ENCODE measurements around the gene LYRM1.
"Not testable (repeated sequence)": the region's sequence is repeated elsewhere in the genome, so short reads cannot be mapped to it uniquely, and the experiment has no call there.

LYRM1 gene

DNA sequence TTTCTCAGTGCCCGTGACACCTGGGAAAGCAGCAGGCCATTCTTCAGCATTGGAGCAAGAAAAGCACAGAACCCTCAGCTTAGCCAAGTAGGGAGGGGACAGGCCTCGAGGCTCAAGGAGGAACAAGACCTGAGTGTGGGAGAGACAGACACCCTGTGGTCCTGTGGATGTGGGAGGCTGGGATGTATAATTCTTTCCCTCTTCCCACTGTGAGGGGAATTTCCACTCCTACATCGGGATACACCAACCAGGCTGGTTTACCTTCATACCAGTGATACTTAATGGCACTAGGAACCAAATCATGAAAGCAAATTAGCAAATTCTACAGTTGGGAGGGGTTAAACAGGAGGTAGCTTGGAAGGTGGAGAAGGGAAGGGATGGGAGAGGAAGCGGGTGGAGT lies 41.7 kb downstream of the LYRM1 start:
- Histone ChIP-seq H3K79me2 (ENCODE audit: control insufficient read depth, low read length) (no peaks in the 10 kb centered on the region), H3K4me3 (ENCODE audit: low read length) (no peak overlapping the region), H3F3A (ENCODE audit: control insufficient read depth, insufficient read depth) (no peaks in the 10 kb centered on the region), H3K4me2 (ENCODE audit: low read length) (no peak overlapping the region), H3K27me3 (ENCODE audit: control insufficient read depth, low read length) (peaks cover 4% of the 10 kb centered on the region; the same call in 1 of the 2 replicates), H3K9me3 (ENCODE audit: control insufficient read depth, insufficient read depth, low read length) (no peaks in the 10 kb centered on the region), H4K20me1 (ENCODE audit: control insufficient read depth, insufficient read depth, low read depth, low read length) (no peaks in the 10 kb centered on the region), H3K9me2 (replicated peaks; ENCODE audit: control insufficient read depth, low read length) (no peaks in the 10 kb centered on the region), H3K4me1 (ENCODE audit: control insufficient read depth, low read length) (no peaks in the 10 kb centered on the region; the same call in 1 of the 2 replicates), H3K36me3 (ENCODE audit: control insufficient read depth, low read length) (no peaks in the 10 kb centered on the region), H3K27ac (ENCODE audit: low read depth, low read length) (no peak overlapping the region)
- TF ChIP-seq CTCF (IDR thresholded peaks at IDR 0.05; ENCODE audit: low read depth, low read length, poor library complexity, severe bottlenecking) (no peak), EZH2phosphoT487 (IDR thresholded peaks at IDR 0.05; ENCODE audit: borderline replicate concordance, low read length) (no peak)

- H3K4me2 ChIP-seq (ENCODE audit: low read length), result no peak overlapping the region
- TF ChIP-seq EZH2phosphoT487 (IDR thresholded peaks at IDR 0.05; ENCODE audit: borderline replicate concordance, low read length) (no peak), CTCF (IDR thresholded peaks at IDR 0.05; ENCODE audit: low read depth, low read length, poor library complexity, severe bottlenecking) (peak; percentile 20)
- H3K27me3 ChIP-seq (ENCODE audit: control insufficient read depth, low read length), result peaks cover 4% of the 10 kb centered on the region; the same call in 1 of the 2 replicates
- no peak overlapping the region for H3K27ac ChIP-seq (ENCODE audit: low read depth, low read length)
- H3K9me3 ChIP-seq (ENCODE audit: control insufficient read depth, insufficient read depth, low read length), result no peaks in the 10 kb centered on the region
- no peaks in the 10 kb centered on the region for H3F3A ChIP-seq (ENCODE audit: control insufficient read depth, insufficient read depth)
- H3K9me2 ChIP-seq (replicated peaks; ENCODE audit: control insufficient read depth, low read length), result no peaks in the 10 kb centered on the region
- H4K20me1 ChIP-seq (ENCODE audit: control insufficient read depth, insufficient read depth, low read depth, low read length), result no peaks in the 10 kb centered on the region
- no peaks in the 10 kb centered on the region for H3K36me3 ChIP-seq (ENCODE audit: control insufficient read depth, low read length)
- H3K4me3 ChIP-seq (ENCODE audit: low read length), result no peak overlapping the region
- H3K4me1 ChIP-seq (ENCODE audit: control insufficient read depth, low read length), result no peaks in the 10 kb centered on the region; the same call in 1 of the 2 replicates
- no peaks in the 10 kb centered on the region for H3K79me2 ChIP-seq (ENCODE audit: control insufficient read depth, low read length)
These were observed 44.4 kb downstream of the LYRM1 start for GRCh38 chr16:20944861-20945574.

DNA sequence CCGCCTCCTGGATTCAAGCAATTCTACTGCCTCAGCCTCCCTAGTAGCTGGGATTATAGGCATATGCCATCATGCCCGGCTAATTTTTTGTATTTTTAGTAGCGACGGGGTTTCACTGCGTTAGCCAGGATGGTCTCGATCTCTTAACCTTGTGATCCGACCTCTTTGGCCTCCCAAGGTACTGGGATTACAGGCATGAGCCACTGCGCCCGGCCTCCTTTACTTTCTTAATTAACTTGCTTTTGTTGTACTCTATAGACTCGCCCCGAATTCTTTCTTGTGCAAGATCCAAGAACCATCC lies 45.0 kb downstream of the LYRM1 start:
- not testable (repeated sequence) for H3K79me2 ChIP-seq (ENCODE audit: control insufficient read depth, low read length); H3K27me3 ChIP-seq (ENCODE audit: control insufficient read depth, low read length); H3K4me3 ChIP-seq (ENCODE audit: low read length); H3K27ac ChIP-seq (ENCODE audit: low read depth, low read length); H3K9me3 ChIP-seq (ENCODE audit: control insufficient read depth, insufficient read depth, low read length); H3F3A ChIP-seq (ENCODE audit: control insufficient read depth, insufficient read depth); H3K9me2 ChIP-seq (replicated peaks; ENCODE audit: control insufficient read depth, low read length); H3K4me2 ChIP-seq (ENCODE audit: low read length); H4K20me1 ChIP-seq (ENCODE audit: control insufficient read depth, insufficient read depth, low read depth, low read length); H3K4me1 ChIP-seq (ENCODE audit: control insufficient read depth, low read length); H3K36me3 ChIP-seq (ENCODE audit: control insufficient read depth, low read length)

GRCh38 chr16:20946015-20946629 lies 45.6 kb downstream of the LYRM1 start:
- H4K20me1 ChIP-seq (ENCODE audit: control insufficient read depth, insufficient read depth, low read depth, low read length), result no peaks in the 10 kb centered on the region
- peaks cover 4% of the 10 kb centered on the region; the same call in 1 of the 2 replicates for H3K27me3 ChIP-seq (ENCODE audit: control insufficient read depth, low read length)
- H3K36me3 ChIP-seq (ENCODE audit: control insufficient read depth, low read length), result no peaks in the 10 kb centered on the region

More at GRCh38 chr16:20946015-20946629, 45.6 kb downstream of the LYRM1 start:
- no peaks in the 10 kb centered on the region for H3K79me2 ChIP-seq (ENCODE audit: control insufficient read depth, low read length)
- no peaks in the 10 kb centered on the region; the same call in 1 of the 2 replicates for H3K4me1 ChIP-seq (ENCODE audit: control insufficient read depth, low read length)
- no peak overlapping the region for H3K27ac ChIP-seq (ENCODE audit: low read depth, low read length)
- no peaks in the 10 kb centered on the region for H3F3A ChIP-seq (ENCODE audit: control insufficient read depth, insufficient read depth)
- TF ChIP-seq EZH2phosphoT487 (IDR thresholded peaks at IDR 0.05; ENCODE audit: borderline replicate concordance, low read length) (no peak), CTCF (IDR thresholded peaks at IDR 0.05; ENCODE audit: low read depth, low read length, poor library complexity, severe bottlenecking) (no peak)
- no peaks in the 10 kb centered on the region for H3K9me3 ChIP-seq (ENCODE audit: control insufficient read depth, insufficient read depth, low read length)
- H3K4me3 ChIP-seq (ENCODE audit: low read length), result no peak overlapping the region
- no peak overlapping the region for H3K4me2 ChIP-seq (ENCODE audit: low read length)
- H3K9me2 ChIP-seq (replicated peaks; ENCODE audit: control insufficient read depth, low read length), result no peaks in the 10 kb centered on the region
